HFFc6 (cell line): ENCODE data around the gene ACSS3. TPM values are rescaled to one million over a fixed set of nuclear protein-coding genes. Genes with fewer than 3 reads are reported as not detected.
"Not testable (repeated sequence)": the region's sequence is repeated elsewhere in the genome, so short reads cannot be mapped to it uniquely, and the experiment has no call there.

Experiments used
- DNase-seq: peaks from one replicate; pipeline ENCODE4 v3.0.0-alpha.2; 2018
- H3K27ac Mint-ChIP-seq: 2 replicates; pipeline ENCODE4 v1.8.0; 2020; ENCODE audit warnings: mild to moderate bottlenecking, mixed read lengths
- H3K27me3 Mint-ChIP-seq: 2 replicates; pipeline ENCODE4 v1.8.0; 2021; ENCODE audit warnings: mild to moderate bottlenecking, moderate library complexity, mixed read lengths; ENCODE audit not compliant: insufficient read depth
- H3K36me3 Mint-ChIP-seq: 2 replicates; pipeline ENCODE4 v1.8.0; 2021; ENCODE audit warnings: low read depth, mixed read lengths
- H3K4me1 Mint-ChIP-seq: 2 replicates; pipeline ENCODE4 v1.8.0; 2020; ENCODE audit warnings: low read depth, mixed read lengths
- H3K4me3 Mint-ChIP-seq: 2 replicates; pipeline ENCODE4 v1.8.0; 2020; ENCODE audit warnings: mild to moderate bottlenecking, moderate library complexity, mixed read lengths
- H3K9me3 Mint-ChIP-seq: 2 replicates; pipeline ENCODE4 v1.8.0; 2020; ENCODE audit warnings: mild to moderate bottlenecking, mixed read lengths
- total RNA-seq, 6 experiments: library from RNA; stranded (reverse); fragmentation: NEBNext Ultra II Directional; extraction: Animal tissue kit (Norgen Biotek cat#: 25700); gene quantifications; 2 replicates in 1 of 6; 3 replicates in 5 of 6; pipeline ENCODE4 v1.2.3, GENCODE V29; 2021
- TF ChIP-seq, protein P1 (sequence below): fragments of 200-600 bp; sonication (generic); IDR thresholded peaks from 2 replicates; pipeline ENCODE4 v1.5.0; 2021; ENCODE audit warnings: antibody characterized with exemption, mild to moderate bottlenecking

ACSS3 gene
- total RNA-seq, 6 experiments from 2014 or later, result 0.66 to 1.1 (median 0.91) TPM

DNA sequence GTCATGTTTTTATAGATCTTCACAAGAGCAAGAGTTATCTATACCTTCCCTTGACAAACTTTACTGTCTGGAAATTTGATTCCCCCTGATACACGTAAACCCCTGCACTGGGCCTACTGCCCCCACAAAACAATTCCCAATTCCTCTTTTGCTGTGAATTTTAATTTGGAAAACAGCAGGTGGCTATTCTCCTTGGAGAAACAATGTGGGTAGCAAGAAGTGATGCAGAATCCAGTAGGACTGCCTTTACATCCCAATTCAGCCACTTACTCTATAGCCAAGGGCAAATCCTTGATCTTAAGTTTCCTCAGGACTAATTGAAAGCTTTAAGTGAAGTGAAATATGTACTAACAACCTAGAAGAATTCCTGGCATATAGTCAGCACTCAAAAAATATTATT, 129.3 kb downstream of the ACSS3 start:
- H3K27me3 Mint-ChIP-seq, result no peaks in the 10 kb centered on the region
- no peak for DNase-seq
- no peaks in the 10 kb centered on the region; the same call in 1 of the 2 replicates for H3K9me3 Mint-ChIP-seq
- no peaks in the 10 kb centered on the region for H3K36me3 Mint-ChIP-seq
- TF ChIP-seq, protein P1, sequence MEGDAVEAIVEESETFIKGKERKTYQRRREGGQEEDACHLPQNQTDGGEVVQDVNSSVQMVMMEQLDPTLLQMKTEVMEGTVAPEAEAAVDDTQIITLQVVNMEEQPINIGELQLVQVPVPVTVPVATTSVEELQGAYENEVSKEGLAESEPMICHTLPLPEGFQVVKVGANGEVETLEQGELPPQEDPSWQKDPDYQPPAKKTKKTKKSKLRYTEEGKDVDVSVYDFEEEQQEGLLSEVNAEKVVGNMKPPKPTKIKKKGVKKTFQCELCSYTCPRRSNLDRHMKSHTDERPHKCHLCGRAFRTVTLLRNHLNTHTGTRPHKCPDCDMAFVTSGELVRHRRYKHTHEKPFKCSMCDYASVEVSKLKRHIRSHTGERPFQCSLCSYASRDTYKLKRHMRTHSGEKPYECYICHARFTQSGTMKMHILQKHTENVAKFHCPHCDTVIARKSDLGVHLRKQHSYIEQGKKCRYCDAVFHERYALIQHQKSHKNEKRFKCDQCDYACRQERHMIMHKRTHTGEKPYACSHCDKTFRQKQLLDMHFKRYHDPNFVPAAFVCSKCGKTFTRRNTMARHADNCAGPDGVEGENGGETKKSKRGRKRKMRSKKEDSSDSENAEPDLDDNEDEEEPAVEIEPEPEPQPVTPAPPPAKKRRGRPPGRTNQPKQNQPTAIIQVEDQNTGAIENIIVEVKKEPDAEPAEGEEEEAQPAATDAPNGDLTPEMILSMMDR, result no peak
- H3K4me1 Mint-ChIP-seq, result peaks cover 17% of the 10 kb centered on the region; the same call in 1 of the 2 replicates
- no peak overlapping the region for H3K27ac Mint-ChIP-seq
- H3K4me3 Mint-ChIP-seq, result no peak overlapping the region

DNA sequence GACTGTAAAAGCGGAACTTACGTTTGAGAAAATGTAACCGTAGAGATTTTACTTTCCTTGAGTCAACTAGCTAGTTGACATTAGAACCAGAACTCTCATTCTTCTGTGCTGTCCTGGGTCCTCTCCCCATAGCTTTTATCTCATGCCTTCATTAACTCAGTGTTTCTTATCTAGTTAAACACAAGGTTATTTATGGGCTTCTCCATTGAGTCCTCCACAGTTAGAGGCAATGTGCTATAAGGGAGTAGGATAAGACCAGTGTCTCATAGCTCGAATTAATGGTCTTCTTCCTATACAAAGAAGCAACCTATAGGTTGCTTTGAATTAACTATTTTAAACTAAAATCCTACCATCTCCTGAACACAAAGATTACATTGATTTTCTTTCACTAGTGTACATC, 129.8 kb downstream of the ACSS3 start:
- no peak overlapping the region for H3K4me3 Mint-ChIP-seq
- no peaks in the 10 kb centered on the region for H3K27me3 Mint-ChIP-seq
- H3K4me1 Mint-ChIP-seq, result peaks cover 17% of the 10 kb centered on the region; the same call in 1 of the 2 replicates

DNA sequence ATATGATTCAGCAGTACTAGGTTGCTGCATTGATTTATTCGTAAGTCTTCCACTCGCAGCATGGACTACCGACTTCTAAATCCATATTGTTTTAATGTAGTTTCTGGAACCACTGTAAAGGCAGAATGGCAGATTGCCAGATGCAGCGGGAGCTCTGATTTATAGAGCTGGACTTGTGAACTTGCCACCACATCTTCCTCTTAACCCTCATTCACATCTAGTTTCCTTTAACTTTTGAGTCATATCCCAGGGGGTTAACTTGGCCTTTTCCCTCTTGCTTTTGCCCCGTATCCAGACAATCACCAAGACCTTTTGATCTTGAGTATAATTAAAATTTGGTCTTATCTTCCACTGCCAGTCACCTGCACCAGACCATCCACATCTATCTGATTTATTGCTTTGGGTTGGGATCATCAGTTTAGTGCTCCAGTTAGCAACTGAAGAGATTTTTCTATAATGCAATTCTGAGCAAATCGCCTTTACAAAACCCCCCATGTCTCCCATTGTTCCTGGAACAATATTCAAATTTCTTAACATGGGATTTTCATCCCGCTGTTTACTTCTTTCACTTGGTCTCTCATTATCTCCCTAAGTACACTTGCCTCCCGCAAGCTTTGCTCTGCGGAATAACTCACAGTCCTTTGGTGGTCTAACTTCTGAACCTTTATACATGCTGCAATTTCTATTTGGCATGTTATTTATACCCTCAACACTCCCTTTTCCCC, 130.5 kb downstream of the ACSS3 start:
- TF ChIP-seq, protein P1, result no peak
- no peak for DNase-seq
- Mint-ChIP-seq H3K4me3 (no peak overlapping the region), H3K27ac (no peak overlapping the region), H3K9me3 (no peaks in the 10 kb centered on the region; the same call in 1 of the 2 replicates), H3K36me3 (no peaks in the 10 kb centered on the region), H3K27me3 (no peaks in the 10 kb centered on the region), H3K4me1 (peaks cover 17% of the 10 kb centered on the region; the same call in 1 of the 2 replicates)

More for the DNA sequence above, 129.8 kb downstream of the ACSS3 start:
- TF ChIP-seq, protein P1, result no peak
- Mint-ChIP-seq H3K36me3 (no peaks in the 10 kb centered on the region), H3K27ac (no peak overlapping the region), H3K9me3 (no peaks in the 10 kb centered on the region; the same call in 1 of the 2 replicates)
- DNase-seq, result no peak

DNA sequence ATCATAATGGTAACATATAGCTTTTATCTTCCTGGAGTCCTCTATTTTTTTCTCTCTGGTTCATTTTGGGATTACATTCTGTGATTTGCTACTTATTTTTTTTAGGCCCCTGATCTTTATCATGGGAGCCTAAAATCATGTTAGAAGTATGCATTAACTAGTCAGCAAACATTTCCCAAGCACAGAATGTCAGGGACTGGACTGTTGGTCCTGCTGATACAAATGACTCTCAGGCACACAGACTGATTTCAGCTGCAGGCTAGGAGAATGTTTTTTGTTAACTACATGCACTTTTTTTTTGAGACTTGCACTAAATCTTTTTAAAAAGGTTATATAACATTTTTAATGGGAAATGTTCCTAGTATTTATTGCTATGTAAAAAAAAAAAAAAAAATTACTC, 131.1 kb downstream of the ACSS3 start:
- TF ChIP-seq, protein P1, result no peak
- H3K27ac Mint-ChIP-seq, result no peak overlapping the region
- H3K9me3 Mint-ChIP-seq, result no peaks in the 10 kb centered on the region; the same call in 1 of the 2 replicates
- DNase-seq, result peak; percentile 19
- no peak overlapping the region for H3K4me3 Mint-ChIP-seq
- no peaks in the 10 kb centered on the region; the same call in 1 of the 2 replicates for H3K27me3 Mint-ChIP-seq
- H3K36me3 Mint-ChIP-seq, result no peaks in the 10 kb centered on the region
- H3K4me1 Mint-ChIP-seq, result peaks cover 17% of the 10 kb centered on the region; the same call in 1 of the 2 replicates

DNA sequence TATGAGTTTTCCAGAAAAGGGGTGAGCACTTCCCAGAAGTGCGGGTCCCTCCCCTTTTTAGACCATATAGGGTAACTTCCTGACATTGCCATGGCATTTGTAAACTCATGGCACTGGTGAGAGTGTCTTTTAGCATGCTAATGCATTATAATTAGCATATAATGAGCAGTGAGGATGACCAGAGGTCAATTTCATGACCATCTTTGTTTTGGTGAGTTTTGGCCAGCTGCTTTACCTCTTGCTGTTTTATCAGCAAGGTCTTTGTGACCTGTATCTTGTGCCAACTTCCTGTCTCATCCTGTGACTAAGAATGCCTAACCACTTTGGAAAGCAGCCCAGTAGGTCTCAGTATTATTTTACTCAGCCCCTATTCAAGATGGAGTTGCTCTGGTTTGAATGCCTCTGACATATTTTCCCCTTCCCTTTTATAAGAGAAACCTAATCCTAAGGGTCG, 131.9 kb downstream of the ACSS3 start:
- H3K4me1 Mint-ChIP-seq, result peaks cover 17% of the 10 kb centered on the region; the same call in 1 of the 2 replicates
- not testable (repeated sequence) for H3K27ac Mint-ChIP-seq, H3K36me3 Mint-ChIP-seq, H3K4me3 Mint-ChIP-seq, H3K9me3 Mint-ChIP-seq, H3K27me3 Mint-ChIP-seq
- peak; percentile 38 for DNase-seq

DNA sequence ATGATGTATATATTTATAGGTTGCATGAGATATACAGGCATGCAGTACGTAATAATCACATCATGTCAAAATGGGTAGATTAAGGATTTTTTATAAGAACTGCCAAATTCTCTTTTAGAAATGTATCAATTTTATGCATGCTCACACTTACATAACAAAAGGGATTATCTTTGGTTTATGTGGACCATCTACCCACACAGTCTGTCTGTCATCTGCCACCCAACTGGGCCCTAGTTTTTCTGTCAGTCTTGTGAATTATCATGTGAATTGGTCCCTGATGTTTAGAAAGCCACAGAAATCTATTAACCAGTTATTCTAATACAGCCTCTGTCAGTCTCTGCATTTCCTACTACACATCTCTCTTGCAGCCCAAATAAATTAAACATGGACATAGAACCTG, 133.4 kb downstream of the ACSS3 start:
- Mint-ChIP-seq H3K4me3 (no peak overlapping the region), H3K4me1 (peaks cover 17% of the 10 kb centered on the region; the same call in 1 of the 2 replicates), H3K27me3 (no peaks in the 10 kb centered on the region; the same call in 1 of the 2 replicates), H3K27ac (no peak overlapping the region), H3K9me3 (no peaks in the 10 kb centered on the region; the same call in 1 of the 2 replicates), H3K36me3 (no peaks in the 10 kb centered on the region)
- TF ChIP-seq, protein P1, result no peak
- DNase-seq, result no peak
